ENCODE data around the gene FUT6.

Gene FUT6

DNA sequence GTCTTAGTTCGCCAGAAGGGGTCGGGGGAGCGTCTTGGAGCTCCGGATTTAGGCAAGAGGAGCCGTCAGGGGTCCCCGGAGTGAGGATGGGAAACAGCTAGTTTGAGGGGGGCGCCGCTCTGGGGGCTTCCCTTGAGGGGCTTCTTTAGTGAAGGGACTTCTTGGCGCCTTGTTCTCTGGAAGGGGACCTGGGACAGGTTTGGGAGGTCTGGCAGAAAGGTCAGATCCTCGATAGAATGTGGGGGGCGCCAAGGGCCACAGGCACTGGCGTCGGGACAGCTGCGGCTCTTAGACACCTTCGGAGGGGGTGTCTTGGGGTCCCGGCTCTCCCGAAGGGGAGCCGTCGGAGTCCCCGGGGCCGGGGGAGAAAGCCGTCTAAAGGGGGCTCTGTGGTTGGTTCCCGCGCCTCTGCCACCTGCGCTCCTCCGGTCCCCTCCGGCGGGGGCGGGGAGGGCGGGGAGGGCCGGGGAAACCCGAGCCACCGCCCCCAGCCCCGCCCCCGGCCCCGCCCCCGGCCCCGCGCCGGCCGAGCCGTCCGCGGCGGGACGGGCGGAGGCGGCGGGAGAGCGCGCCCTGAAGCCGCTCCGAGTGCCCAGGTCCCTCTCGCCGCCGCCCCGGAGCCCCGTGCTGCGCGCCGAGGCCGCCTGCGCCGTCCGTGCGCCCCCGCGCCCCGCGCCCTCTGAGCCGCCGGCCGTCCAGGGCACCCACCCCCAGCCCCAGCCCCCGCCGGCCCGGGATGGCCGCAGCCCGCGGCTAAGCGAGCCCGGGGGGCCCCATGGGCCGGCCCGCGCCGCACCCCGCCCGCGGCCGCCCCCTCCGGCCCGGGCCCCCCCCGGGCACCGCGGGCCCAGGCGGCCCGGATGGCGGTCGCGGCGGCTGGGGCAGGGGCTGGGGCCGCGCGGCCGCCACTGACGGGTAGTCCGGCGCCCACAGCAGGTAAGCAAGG, 34.7 kb downstream of the FUT6 start, which contains the start of gene NRTN:
Gene NRTN, plus strand, starts transcription at position 552 of the 946 bp plus-strand sequence. CDS start 19,099 bp downstream, outside the sequence.
- no peak for DNase-seq

GRCh38 chr19:5803752-5804515, 35.6 kb downstream of the FUT6 start:
- DNase-seq, result peak; percentile 90

DNA sequence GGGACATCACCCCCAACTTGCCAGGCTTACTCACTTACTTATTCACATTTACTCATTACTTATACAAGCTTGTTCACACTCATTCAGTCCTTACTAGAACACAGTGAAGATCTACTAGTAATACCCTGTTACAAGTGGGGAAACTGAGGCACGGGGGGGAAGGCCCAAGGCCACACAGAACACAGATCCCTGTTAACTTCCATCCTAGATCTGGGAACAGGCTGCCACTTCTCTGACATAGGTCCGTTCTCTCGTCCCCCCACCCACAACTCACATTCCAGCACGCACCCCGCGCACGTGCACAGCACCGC, 36.1 kb downstream of the FUT6 start:
- DNase-seq, result no peak

GRCh38 chr19:5801796-5802619, 37.5 kb downstream of the FUT6 start:
- no peak for DNase-seq

- DNase-seq, result no peak
These were observed 38.9 kb downstream of the FUT6 start for GRCh38 chr19:5800361-5801270.

DNA sequence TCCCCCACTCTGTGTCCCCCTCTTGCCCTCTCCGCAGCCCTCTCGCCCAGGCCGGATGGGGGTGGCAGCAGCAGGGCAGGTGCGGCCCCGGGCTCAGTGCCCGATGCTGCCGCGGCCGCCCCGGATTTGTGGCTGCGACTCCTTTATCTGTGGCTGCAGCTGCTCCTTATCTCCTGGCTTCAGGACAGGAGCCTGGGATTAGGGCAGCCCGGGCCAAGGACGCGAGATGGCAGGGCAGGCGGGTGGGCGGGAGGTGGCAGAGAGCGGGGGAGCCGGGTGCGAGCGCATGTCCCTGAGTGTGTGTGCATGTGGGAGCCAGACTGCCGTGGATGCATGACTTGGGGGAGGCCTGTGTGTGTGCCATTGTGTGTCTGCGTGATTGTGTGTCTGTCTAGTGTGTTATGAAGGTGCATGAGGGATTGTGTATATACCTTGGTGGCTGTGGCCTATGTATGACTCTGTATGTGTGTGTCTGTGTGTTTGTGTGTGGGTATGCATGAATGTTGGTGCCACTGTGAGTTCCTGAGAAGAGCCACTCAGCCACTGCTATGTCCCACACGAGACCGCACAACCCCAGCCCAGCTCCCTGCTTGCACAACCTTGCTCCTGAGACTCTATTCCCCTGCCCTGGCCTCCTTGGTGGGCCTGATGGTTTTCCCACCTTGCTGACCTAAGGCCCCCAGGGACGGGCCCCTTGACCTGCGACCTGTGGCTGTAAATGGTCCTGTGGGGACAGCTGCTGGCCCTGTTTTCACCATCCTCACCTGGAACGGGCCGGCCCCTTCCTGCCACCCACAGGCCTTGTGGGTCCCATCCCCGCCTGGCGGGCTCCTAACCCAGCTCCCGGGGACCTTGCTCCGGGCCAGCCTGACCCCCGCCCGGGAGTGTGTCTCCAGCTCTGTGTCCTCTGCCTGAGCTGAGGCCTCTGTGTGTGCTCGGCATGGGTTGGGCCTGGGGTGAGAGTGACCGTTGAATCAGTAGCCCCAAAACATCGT, 40.0 kb downstream of the FUT6 start:
- DNase-seq, result no peak

- no peak for DNase-seq
These were observed 41.3 kb downstream of the FUT6 start for GRCh38 chr19:5798244-5798643.

DNA sequence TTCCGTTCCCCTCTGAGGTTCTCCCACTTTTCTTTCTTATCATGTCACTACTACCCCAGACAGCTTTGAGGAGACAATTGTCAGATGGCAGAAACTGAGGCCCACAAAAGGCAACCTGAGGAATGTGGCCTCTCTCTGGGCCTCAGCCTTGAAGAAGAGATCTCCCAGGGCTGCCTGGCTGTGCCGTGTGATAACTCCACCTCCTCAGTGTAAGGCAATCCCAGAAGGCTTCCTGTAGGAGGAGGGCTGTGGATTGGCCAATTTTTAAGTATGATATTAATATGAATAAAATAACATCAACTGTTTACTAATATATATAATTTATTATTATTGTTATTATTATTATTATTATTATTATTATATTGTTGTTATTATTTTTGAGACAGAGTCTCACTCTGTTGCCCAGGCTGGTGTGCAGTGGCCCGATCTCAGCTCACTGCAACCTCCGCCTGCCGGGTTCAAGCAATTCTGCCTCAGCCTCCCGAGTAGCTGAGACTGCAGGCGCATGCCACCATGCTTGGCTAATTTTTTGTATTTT, 44.1 kb downstream of the FUT6 start:
- DNase-seq, result no peak

GRCh38 chr19:5793188-5793587, 46.3 kb downstream of the FUT6 start:
- DNase-seq, result no peak

DNA sequence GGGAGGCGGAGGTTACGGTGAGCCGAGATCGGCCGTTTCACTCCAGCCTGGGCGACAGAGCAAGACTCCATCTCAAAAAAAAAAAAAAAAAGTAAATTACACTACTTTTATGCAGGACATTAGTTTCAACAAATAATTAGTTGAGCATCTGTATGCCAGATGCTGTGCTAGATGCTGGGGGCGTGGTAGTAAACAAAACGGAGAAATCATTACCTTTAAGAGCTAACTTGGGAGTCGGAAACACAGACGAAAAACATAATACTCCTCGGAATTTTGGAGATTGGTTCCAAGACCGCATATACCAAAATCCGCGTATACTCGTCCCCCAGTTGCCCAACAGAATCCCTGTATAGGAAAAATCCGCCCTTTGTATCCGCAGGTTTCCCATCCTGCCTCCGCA, 47.3 kb downstream of the FUT6 start:
- DNase-seq, result no peak

DNA sequence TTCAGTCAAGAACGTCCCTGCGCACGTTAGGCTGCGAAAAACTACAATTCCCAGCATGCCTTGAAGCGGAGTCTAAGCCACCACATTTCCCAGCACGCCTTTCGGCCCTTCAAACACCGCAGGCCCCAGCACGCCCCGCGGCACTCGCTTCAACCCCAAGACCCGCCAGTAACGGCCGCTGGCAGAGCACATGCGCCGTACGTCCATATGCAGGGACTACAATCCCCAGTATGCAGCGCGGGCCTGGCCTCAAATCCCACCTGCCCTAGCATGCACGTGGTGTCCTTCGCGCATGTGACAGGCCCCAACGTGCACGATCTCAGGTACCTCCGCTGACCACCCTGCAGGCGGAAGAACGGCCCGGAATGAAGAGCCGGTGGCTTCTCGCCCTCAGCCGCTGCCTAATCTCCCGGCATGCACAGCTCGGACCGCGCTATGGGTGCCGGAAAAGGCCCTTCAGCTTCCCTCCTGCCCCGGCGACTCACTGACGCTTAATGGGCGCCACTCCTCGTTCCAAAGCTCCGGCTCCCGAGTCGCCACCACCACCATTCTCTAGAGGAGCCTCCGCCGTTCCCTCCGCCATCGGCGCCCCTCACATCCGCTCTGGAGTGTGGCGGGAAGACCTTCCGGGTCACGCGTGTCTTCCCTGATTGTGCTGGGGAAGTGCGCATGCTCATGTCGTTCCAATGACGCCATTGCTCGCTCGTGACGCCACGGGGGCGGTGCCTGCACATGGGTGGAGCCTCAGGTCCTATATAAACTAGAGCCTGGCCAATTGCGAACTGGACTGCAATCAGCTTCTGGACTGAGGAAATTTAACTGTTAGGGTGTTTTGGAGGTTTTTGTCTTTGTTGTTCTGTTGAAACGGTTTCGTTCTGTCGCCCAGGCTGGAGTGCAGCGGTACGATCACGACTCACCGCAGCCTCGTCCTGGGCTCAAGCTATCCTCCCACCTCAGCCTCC, 48.7 kb downstream of the FUT6 start, which contains the start of gene DUS3L:
Gene DUS3L, minus strand, starts transcription at position 605 of the 962 bp plus-strand sequence. Its CDS starts 22 bp downstream, at position 583.
- DNase-seq, result peak; percentile 96

- no peak for DNase-seq
These were observed 49.5 kb downstream of the FUT6 start for GRCh38 chr19:5789886-5790558.

DNA sequence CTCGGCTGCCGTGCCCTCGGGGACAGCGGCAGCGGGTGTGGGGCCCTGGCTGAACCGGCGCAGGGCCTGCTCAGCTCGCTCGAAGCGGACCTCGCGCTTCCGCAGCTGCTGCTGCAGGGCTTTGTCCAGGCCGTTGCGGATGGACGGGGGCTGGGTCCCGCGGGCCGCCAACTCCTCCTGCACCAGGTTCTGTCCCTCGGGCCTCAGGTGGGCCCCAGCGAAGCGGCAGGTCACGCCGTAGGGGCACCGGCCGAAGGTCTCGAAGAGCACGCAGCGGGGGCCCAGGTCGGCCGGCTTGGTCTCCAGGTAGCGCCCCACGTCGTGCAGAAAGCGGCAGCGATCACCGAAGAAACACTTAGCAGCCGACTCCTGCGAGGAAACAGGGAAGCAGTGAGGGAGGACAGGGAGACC, 50.1 kb downstream of the FUT6 start:
- no peak for DNase-seq

DNA sequence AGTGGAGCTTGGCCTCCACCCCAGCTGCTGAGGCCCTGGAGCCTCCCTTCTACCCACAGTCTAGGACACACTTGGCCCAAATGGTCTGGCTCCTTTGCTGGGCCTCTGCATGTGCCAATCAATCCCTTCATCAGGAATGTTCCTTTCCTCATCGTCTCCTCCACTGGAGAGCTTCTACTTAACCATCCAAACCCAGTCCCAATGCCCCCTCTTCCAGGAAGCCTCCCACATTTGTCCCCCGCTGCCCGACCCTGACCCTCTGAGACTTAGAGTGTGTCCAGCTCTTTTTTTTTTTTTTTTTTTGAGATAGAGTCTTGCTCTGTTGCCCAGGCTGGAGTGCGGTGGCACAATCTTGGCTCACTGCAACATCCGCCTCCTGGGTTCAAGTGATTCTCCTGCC, 51.1 kb downstream of the FUT6 start:
- no peak for DNase-seq

DNA sequence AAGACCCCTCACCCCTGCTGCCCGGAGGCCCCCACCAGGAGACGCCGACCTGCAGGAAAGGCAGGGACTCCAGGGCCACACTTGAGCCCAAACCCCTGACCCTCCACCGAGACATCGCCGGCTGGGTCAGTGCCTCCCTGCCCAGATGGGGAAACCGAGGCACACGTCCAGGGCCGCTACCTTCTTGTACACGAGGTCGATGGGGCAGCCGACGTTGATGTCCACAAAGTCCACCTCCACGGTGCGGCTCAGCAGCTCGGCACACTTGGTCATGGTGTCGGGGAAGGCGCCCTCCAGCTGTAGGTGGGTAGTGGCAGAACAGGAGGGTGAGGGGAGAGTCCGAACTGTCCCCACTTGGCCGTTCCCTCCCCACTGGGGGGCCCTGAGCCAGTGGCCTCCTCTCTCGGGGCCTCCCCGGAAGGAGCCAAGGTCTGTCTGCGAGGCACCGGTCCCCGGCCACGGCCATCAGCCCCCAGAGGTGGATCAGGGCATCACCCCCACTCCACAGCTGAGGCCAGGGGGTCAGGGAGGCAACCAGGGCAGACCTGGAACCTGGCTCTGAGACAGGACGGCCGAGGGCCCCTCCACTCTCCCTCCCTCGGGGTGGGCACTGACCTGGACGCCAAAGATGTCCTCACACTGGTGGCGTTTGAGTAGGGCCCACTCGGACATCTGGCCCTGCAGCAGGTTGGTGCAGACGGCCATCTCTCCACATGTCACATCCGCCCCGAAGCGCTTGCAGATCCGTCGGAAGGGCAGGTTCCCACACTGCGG, 51.9 kb downstream of the FUT6 start:
- DNase-seq, result no peak

GRCh38 chr19:5786593-5787408, 52.7 kb downstream of the FUT6 start:
- DNase-seq, result no peak

DNA sequence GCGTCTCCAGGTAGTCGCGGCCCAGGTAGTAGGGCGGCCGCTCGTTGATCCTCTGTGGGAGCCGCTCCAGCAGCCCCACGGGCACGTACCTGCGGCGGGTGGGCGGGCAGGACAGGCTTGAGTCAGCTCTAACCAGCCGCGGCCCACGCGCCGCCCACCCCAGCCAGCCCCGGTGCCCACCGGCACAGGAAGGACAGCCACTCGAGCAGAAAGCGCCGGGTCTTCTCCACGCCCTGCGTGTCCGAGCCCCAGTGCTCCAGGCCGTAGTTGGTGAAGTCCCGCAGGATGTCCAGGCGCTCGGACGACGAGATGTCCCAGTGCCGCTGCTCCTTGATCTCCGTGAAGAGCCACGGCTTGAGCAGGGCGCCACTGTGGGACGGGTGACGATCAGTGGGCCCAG, 54.1 kb downstream of the FUT6 start:
- no peak for DNase-seq

All from GDM1 (cell line).